WI38 (cell line): ENCODE data around the gene FBXW7.

ENCODE experiments used
- H3K4me3 ChIP-seq: 2 replicates; pipeline ENCODE4 v1.5.1; 2011; ENCODE audit warnings: low read depth, mild to moderate bottlenecking, control low read depth, low read length
- CTCF ChIP-seq: IDR thresholded peaks from 2 replicates; pipeline ENCODE4 v1.5.1; 2012; ENCODE audit warnings: low read depth, mild to moderate bottlenecking, control low read depth, low read length

The FBXW7 gene

DNA sequence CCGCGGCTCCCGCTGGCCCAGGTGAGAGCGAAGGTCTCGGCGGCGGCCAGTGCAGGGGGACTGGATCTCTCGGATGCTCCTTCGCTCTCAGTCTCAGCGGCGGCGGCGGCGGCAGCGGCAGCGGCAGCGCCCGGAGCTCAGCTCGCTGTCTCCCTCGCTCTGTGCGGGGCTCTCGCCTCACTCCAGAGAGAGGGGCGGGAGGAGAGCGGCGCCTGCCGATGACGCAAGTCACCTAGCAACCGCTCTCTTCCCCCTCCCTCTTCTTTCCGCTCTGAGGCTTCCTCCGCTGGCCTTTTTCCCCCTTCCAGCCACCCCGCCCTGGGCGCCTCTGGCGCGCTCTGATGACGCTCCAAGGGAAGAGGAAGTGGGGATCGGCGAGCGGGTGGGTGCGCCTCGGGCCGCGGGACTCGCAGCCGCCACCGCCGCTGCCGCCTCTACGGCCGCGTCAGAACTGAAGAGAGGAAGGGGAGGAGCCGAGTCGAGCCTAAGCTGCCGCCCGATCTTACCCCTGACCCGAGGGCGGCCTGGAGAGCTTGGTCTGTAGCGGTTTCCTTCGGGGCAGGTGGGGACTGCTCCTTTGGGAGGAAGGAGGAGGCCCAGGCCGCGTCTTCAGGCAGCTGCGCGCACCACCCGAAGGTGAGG, at the start of gene FBXW7:
FBXW7 (minus strand) TSS at position 190 of the 642 bp plus-strand sequence. CDS start 124,289 bp downstream, outside the sequence.
- H3K4me3 ChIP-seq = peak within 1 kb of the TSS; percentile 69
- no peak for TF ChIP-seq CTCF

- H3K4me3 ChIP-seq = peak overlapping the region; percentile 41
- TF ChIP-seq CTCF = no peak
Measured at GRCh38 chr4:152585023-152585441, 49.1 kb upstream of the FBXW7 start.

- no peak for TF ChIP-seq CTCF
- H3K4me3 ChIP-seq = no peak overlapping the region
Measured at GRCh38 chr4:152581536-152582160, 45.8 kb upstream of the FBXW7 start.

DNA sequence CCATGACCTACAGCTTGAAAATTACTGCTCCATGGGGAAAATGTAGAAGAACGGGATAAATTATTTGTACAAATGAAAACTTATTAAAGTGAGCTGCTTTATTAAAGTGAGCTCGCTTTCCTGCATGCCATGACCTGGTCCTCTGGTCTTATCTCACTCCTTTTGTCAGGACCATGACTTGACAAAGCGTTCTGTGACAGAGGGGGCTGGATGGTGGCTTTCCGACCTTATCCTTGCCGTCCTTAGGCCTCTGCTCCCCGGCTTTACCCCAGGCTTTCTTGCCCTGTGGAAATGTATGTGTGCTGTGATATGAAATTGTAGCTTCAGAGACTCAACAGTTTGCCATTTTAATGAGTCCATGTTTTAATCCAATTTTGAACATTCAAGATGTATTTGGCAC, 44.0 kb upstream of the FBXW7 start:
- no peak for TF ChIP-seq CTCF
- no peak overlapping the region for H3K4me3 ChIP-seq

DNA sequence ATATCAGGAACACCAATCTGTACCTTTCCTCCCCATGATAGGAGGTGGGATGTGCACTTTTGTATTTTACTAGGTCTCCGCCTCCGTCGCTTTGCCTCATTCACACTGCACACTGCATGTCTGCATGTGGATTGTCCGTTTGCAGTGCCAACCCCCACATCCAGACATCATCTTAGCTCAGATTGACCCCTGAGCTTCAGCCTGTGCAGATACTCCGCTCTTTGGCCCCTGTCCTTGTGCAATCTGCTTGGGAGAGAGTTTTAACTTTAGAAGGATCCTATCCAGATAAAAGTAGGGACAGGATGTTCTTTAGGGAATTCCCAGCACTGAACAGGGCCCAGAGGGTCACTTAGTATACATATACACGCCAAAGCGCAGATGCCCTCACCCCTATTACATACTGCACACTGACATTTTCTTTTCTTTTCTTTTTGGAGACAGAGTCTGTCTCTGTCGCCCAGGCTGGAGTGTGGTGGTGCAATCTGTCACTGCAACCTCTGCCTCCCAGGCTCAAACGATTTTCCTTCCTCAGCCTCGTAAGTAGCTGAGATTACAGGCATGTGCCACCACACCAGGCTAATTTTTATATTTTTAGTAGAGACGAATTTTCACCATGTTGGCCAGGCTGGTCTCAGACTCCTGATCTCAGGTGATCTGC, 43.3 kb upstream of the FBXW7 start:
- TF ChIP-seq CTCF = no peak
- no peak overlapping the region for H3K4me3 ChIP-seq

DNA sequence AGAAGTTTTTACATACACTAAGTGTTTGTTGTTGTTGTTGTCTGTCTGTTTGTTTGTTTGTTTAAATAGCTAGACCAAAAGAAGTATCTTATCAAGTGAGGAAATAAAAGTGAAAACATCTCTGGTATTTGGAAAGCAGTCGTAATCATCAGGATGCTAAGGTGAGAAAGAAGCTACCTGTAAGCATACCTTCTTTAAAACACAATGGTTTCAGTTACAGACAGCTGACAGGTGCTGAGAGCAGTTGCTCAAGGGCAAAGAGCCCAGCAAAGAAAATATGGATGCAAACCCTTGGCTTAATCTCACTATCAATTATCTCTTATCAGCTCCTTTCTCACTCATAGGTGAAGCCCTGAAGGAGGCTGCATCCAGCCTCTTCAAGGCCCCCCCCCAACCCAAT, 42.8 kb upstream of the FBXW7 start:
- H3K4me3 ChIP-seq = no peak overlapping the region
- TF ChIP-seq CTCF = no peak
